Adrenal gland (tissue), 12 donors: ENCODE measurements around the gene TTC9B. TPM values are rescaled to one million over a fixed set of nuclear protein-coding genes. Genes with fewer than 3 reads are reported as not detected.
"Not testable (repeated sequence)": the region's sequence is repeated elsewhere in the genome, so short reads cannot be mapped to it uniquely, and the experiment has no call there.

Experiments used
- DNase-seq, 7 donors: peaks; one replicate each; pipeline ENCODE4 v3.0.0-alpha.2; 2019 to 2020
- H3K27ac ChIP-seq, 5 donors: fragments of 200-600 bp; sonication (generic) in 4 of 5; 1 replicate in 3 of 5; 2 replicates in 2 of 5; pipeline versions ENCODE4 v1.5.1 to v1.8.0; 2016 to 2020; ENCODE audit warnings: mild to moderate bottlenecking in 1 of 5
- H3K27me3 ChIP-seq: fragments of 200-600 bp; 2 replicates; pipeline ENCODE4 v1.8.0; 2021
- H3K36me3 ChIP-seq, 2 donors: fragments of 200-600 bp; replicated peaks in 1 of 2; 1 replicate in 1 of 2; 2 replicates in 1 of 2; pipeline versions ENCODE4 v1.5.1 to v1.8.0; 2018 to 2022
- H3K4me1 ChIP-seq, 2 donors: fragments of 200-600 bp; replicated peaks in 1 of 2; 1 replicate in 1 of 2; 2 replicates in 1 of 2; pipeline versions ENCODE4 v1.5.1 to v1.8.0; 2018 to 2021
- H3K4me3 ChIP-seq, 4 donors: fragments of 200-600 bp; sonication (generic) in 3 of 4; one replicate each; pipeline ENCODE4 v1.5.1; 2016 to 2018
- H3K9me3 ChIP-seq, 3 donors: fragments of 200-600 bp; sonication (generic) in 1 of 3; replicated peaks in 1 of 3; 1 replicate in 2 of 3; 2 replicates in 1 of 3; pipeline versions ENCODE4 v1.5.1 to v1.8.0; 2016 to 2021
- POLR2A ChIP-seq, 2 donors: fragments of 450-650 bp; IDR thresholded peaks; one replicate each; pipeline ENCODE4 v1.6.1; 2017; ENCODE audit warnings: antibody characterized with exemption in 2 of 2, mild to moderate bottlenecking in 2 of 2, moderate library complexity in 1 of 2
- WGBS, 4 donors: extraction: QIAGEN DNeasy Blood & Tissue Kit in 2 of 4; methylation state at CpG; one replicate each; pipeline versions ENCODE4 v1.1.5 to v1.1.7; 2013 to 2017; 5-methylcytosine and 5-hydroxymethylcytosine counted together
- intact Hi-C, 2 donors: fragments of 100-400 bp; cut with DNase I; formaldehyde crosslinking; loops; one replicate each; pipeline versions ENCODE4 v1.14.1 to v1.15.0; 2022 to 2023
- polyA plus RNA-seq, 3 donors: library from polyadenylated mRNA; stranded (reverse); fragments of 200-250 nt in 2 of 3; fragments of 350-450 nt in 1 of 3; fragmentation: Illumina TruSeq in 1 of 3; extraction: RNeasy Lipid Tissue Mini Kit (QIAGEN cat#74804) in 1 of 3; gene quantifications; one replicate each; pipeline ENCODE4 v1.2.3, GENCODE V29; 2013 to 2014
- total RNA-seq, 9 donors: library from RNA; depleted of rRNA in 4 of 9; stranded (reverse); fragments of >200 nt in 4 of 9; fragments of 120-200 nt in 1 of 9; fragmentation: NEBNext Ultra II Directional in 1 of 9; extraction: Animal tissue kit (Norgen Biotek cat#: 25700) in 1 of 9; gene quantifications; one replicate each; pipeline versions ENCODE4 v1.1.0 to v1.2.4, GENCODE V29; 2013 to 2023
- TF ChIP-seq, protein P1 (sequence below), 6 experiments: fragments of 450-650 bp in 4 of 6; fragments of 200-600 bp in 2 of 6; sonication (generic) in 1 of 6; IDR thresholded peaks; 1 replicate in 5 of 6; 2 replicates in 1 of 6; pipeline versions ENCODE4 v1.5.1 to v1.8.0; 2016 to 2021; ENCODE audit warnings: antibody characterized with exemption in 6 of 6, mild to moderate bottlenecking in 2 of 6, moderate library complexity in 1 of 6
- donor health status: healthy with polysubstance abuse.
- donor health status: Bipolar disorder and iron deficiency.
- donor health status: DM: yes; HTN: yes; CAD: no.
- donor health status: DM: no; HTN: no; CAD: no.
- donor health status: DM: no; HTN: no; CAD: no.
- donor health status: DM: yes; HTN: yes; CAD: no.

TTC9B gene
- total and polyA plus RNA-seq, 12 donors = 0.32 to 2.6 (median 0.53) TPM; not detected in 8

DNA sequence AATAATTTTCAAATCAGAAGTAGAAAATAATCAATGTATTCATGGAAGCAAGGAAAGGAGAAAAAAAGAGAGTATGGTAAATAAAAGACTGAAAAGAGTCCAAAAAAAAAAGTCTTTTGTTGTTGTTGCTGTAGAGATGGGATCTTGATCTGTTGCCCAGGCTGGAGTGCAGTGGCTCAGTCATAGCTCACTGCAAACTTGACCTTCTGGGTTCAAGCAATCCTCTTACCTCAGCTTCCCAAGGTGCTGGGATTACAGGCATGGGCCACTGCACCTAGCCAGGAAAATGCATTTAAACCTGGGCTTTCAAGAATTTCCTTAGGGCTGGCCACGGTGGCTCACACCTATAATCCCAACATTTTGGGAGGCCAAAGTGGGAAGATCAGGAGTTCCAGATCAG lies 33.9 kb downstream of the TTC9B start:
- no peak overlapping the region for H3K4me3 ChIP-seq
- 69 to 100% (median 93%) methylated on average over 1 of the region's 1 CpG for WGBS, 4 donors
- no peak overlapping the region for H3K27ac ChIP-seq
- H3K36me3 ChIP-seq = no peaks in the 10 kb centered on the region
- no peaks in the 10 kb centered on the region for H3K9me3 ChIP-seq
- intact Hi-C loops = no loop called here
- DNase-seq = no peak
- H3K4me1 ChIP-seq = no peaks in the 10 kb centered on the region
- no peak for TF ChIP-seq POLR2A (IDR thresholded peaks at IDR 0.05)
- H3K27me3 ChIP-seq = no peaks in the 10 kb centered on the region

DNA sequence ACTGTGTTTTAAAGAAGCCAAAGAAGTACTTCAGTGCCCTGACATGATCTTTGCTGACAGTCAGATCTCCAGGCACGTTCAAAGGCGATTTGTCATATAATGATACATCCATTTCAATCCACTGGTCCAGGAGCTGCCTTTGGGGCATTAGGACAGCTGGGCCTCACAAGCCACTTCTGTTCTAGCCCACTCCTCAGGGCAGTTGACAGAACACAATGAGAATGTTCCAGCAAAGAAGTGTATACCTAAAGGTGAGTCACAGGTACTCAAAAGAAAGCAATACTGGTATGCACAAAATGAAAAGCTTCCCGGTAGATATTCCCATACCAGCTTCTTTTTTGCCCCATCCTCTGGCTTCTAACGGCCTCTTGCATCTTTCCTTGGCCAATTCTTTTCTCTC lies 39.4 kb downstream of the TTC9B start:
- TF ChIP-seq, protein P1, sequence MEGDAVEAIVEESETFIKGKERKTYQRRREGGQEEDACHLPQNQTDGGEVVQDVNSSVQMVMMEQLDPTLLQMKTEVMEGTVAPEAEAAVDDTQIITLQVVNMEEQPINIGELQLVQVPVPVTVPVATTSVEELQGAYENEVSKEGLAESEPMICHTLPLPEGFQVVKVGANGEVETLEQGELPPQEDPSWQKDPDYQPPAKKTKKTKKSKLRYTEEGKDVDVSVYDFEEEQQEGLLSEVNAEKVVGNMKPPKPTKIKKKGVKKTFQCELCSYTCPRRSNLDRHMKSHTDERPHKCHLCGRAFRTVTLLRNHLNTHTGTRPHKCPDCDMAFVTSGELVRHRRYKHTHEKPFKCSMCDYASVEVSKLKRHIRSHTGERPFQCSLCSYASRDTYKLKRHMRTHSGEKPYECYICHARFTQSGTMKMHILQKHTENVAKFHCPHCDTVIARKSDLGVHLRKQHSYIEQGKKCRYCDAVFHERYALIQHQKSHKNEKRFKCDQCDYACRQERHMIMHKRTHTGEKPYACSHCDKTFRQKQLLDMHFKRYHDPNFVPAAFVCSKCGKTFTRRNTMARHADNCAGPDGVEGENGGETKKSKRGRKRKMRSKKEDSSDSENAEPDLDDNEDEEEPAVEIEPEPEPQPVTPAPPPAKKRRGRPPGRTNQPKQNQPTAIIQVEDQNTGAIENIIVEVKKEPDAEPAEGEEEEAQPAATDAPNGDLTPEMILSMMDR (IDR thresholded peaks at IDR 0.05) = no peak
- TF ChIP-seq POLR2A (IDR thresholded peaks at IDR 0.05) = no peak
- H3K27me3 ChIP-seq = no peaks in the 10 kb centered on the region
- no peaks in the 10 kb centered on the region for H3K9me3 ChIP-seq
- H3K27ac ChIP-seq = no peak overlapping the region
- no peak for DNase-seq
- H3K4me3 ChIP-seq = no peak overlapping the region
- no peaks in the 10 kb centered on the region for H3K36me3 ChIP-seq
- intact Hi-C loops = no loop called here
- 59 to 88% (median 79%) methylated on average over 4 of the region's 4 CpGs for WGBS, 4 donors
- H3K4me1 ChIP-seq = no peaks in the 10 kb centered on the region

DNA sequence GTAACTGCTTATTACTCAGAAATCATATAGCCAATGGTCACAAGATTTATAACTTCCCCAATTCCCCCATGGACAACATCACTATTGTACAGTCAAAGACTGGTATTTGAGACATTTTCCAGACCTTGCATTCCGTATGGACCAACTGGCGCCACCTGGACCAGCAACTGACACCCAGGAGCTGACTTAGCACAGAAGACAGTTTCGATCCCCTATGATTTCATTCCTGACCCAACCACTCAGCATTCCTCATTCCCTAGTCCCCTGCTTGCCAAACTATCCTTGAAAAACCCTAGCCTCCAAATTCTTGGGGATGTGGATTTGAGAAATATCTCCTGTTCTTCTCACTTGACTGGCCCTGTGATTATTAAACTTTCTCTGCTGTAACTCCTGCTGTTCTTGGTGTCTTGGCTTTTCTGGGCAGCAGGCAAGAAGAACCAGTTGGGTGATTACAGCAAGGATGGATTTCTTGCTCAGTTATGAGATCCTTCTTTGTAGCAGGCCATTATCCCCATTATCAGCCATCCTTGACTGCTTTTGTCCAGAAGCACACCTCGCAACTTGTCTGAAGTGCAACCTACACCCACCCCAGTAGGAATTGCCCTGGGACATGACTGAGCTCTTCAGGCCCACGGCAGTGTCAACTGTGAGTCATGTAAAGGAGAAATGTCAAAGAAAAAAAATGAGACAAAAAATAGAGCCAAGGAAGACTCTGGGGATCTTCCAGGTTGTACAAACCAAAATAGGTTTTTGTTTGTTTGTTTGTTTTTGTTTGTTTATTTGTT lies 40.7 kb downstream of the TTC9B start:
- H3K36me3 ChIP-seq = no peaks in the 10 kb centered on the region
- no peak for DNase-seq
- no peaks in the 10 kb centered on the region for H3K9me3 ChIP-seq
- intact Hi-C loops = no loop called here
- H3K4me3 ChIP-seq = no peak overlapping the region
- H3K4me1 ChIP-seq = no peaks in the 10 kb centered on the region
- H3K27ac ChIP-seq = no peak overlapping the region
- WGBS, 4 donors = 68 to 87% (median 84%) methylated on average over 5 of the region's 5 CpGs
- H3K27me3 ChIP-seq = no peaks in the 10 kb centered on the region
- TF ChIP-seq, protein P1 (IDR thresholded peaks at IDR 0.05) = no peak
- TF ChIP-seq POLR2A (IDR thresholded peaks at IDR 0.05) = no peak

DNA sequence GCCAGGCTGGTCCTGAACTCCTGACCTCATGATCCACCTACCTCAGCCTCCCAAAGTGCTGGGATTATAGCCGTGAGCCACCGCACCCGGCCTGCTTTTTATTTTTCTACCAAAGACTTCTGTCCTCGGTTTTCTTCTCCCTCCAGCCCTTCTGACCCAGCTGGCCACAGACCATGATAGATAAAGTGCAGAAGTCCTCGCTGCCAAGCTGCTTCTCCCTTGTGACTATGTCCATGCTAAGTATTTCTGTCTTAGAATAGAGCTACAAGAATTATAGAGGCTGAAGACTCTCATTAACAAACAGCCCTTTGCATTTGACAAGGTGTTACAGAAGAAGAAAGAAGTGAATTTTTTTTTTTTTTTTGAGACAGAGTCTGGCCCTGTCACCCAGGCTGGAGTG lies 42.4 kb downstream of the TTC9B start:
- 60 to 74% (median 69%) methylated on average over 5 of the region's 5 CpGs for WGBS, 4 donors
- intact Hi-C loops = no loop called here
- Histone ChIP-seq H3K4me3 (no peak overlapping the region), H3K9me3 (no peaks in the 10 kb centered on the region), H3K36me3 (no peaks in the 10 kb centered on the region), H3K27ac (no peak overlapping the region), H3K4me1 (no peaks in the 10 kb centered on the region), H3K27me3 (no peaks in the 10 kb centered on the region)
- no peak for DNase-seq
- TF ChIP-seq, protein P1 (IDR thresholded peaks at IDR 0.05) = no peak
- no peak for TF ChIP-seq POLR2A (IDR thresholded peaks at IDR 0.05)

DNA sequence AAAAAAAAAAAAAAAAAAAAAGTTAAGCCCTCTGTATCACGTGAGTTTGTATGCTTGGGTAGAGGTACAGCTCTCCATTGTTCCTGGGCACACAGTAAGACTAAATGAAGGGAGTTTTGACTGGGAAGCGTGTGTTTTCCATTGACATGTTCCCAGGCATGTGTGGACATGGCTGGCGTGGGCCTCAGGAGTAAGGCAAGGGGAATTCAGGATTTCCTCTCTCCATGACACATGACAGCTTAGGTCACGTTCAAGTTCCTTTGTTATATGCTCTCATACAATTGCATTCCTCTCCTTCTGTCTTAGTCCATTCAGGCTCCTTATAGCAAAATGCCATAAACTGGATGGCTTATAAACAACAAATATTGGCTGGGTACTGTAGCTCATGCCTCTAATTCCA lies 44.1 kb downstream of the TTC9B start:
- no peak for DNase-seq
- no peak overlapping the region for H3K27ac ChIP-seq
- 72 to 76% (median 76%) methylated on average over 4 of the region's 4 CpGs for WGBS, 4 donors
- no peaks in the 10 kb centered on the region for H3K27me3 ChIP-seq
- TF ChIP-seq, protein P1 (IDR thresholded peaks at IDR 0.05) = no peak
- no peak for TF ChIP-seq POLR2A (IDR thresholded peaks at IDR 0.05)
- no peaks in the 10 kb centered on the region for H3K36me3 ChIP-seq
- intact Hi-C loops = no loop called here
- no peaks in the 10 kb centered on the region for H3K9me3 ChIP-seq
- H3K4me1 ChIP-seq = no peaks in the 10 kb centered on the region
- H3K4me3 ChIP-seq = no peak overlapping the region

DNA sequence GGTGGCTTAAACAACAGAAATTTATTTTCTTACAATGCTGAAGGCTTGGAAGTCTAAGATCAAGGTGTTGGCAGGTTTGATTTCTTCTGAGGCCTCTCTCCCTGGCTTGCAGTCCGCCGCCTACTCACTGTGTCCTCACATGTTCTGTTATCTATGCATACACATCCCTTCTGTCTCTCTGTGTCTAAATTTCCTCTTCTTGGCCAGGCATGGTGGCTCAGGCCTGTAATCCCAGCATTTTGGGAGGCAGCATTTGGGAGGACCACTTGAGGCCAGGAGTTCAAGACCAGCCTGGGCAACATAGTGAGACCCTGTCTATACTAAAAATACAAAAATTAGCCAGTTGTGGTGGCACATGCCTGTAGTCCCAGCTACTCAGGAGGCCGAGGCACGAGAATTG lies 46.9 kb downstream of the TTC9B start:
- H3K36me3 ChIP-seq, H3K27me3 ChIP-seq, H3K4me3 ChIP-seq, H3K27ac ChIP-seq, H3K9me3 ChIP-seq, DNase-seq, H3K4me1 ChIP-seq, intact Hi-C loops: not testable (repeated sequence)
- WGBS, 4 donors = 85 to 90% (median 86%) methylated on average over 4 of the region's 4 CpGs

DNA sequence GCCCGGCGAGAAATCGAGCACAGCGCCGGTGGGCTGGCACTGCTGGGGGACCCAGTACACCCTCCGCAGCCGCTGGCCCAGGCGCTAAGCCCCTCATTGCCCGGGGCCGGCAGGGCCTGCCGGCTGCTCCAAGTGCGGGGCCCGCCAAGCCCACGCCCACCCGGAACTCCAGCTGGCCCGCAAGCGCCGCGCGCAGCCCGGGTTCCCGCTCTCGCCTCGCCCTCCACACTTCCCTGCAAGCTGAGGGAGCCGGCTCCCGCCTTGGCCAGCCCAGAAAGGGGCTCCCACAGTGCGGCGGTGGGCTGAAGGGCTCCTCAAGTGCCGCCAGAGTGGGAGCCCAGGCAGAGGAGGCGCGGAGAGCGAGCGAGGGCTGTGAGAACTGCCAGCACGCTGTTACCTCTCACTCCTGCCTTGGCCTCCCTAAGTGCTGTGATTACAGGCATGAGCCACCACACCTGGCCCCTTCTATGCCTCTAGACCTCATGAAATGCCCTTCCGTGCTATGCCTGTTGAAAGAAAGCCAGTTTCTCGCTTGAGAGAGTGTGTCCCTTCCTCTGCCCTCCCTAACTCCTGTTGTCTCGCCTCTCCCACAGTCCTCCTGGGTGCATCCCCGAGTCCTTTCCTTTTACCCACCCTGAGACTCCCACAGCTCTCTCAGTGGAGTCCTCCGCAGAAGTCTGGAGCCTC lies 47.7 kb downstream of the TTC9B start:
- DNase-seq, H3K27ac ChIP-seq, H3K4me3 ChIP-seq, H3K4me1 ChIP-seq, intact Hi-C loops, H3K9me3 ChIP-seq, H3K36me3 ChIP-seq, H3K27me3 ChIP-seq: not testable (repeated sequence)
- WGBS, 4 donors = 82 to 88% (median 85%) methylated on average over 23 to 35 of the region's 39 CpGs
